Colon (tissue), 2 donors: Measurements from ENCODE around the gene ACBD6.

Experiments used
- FAIRE-seq: peaks from 2 replicates; lab custom pipeline; 2012; peaks lifted over from hg19 to GRCh38; lab: Jason Lieb, UNC
- donor health status: control.
- donor health status: control.

Gene ACBD6

GRCh38 chr1:180369061-180369460, 133.3 kb downstream of the ACBD6 start:
- no peak for FAIRE-seq

DNA sequence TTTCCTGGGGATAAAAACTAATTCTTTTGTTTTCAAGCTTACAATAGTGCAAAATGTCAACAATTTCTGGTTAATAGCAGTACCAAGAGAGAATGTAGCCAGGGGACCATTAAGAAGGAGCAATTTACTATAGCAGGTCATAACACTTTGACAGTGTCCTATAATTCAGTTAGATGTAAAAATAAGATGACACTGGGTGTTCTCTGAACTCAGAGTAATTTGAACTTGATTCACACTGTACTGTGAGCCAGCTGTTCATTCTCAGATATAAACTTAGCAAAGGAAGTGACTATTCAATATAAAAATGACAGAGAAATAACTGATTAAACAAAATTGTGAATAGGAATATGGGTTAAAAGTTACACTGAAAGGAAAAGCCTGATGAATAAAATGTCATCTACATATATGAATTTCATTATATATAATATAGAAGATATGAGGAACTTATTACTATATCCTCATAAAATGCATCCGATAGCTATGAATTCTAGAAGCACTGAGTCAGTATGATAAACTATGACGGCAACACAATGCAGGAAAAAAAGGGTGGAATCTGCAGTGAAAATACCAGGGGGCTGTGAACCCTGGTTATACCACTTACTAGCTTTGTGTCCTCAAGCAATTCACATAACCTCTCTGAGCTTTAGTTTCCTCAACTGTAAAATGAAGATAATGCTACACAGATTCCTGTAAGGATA, 135.9 kb downstream of the ACBD6 start:
- no peak for FAIRE-seq

DNA sequence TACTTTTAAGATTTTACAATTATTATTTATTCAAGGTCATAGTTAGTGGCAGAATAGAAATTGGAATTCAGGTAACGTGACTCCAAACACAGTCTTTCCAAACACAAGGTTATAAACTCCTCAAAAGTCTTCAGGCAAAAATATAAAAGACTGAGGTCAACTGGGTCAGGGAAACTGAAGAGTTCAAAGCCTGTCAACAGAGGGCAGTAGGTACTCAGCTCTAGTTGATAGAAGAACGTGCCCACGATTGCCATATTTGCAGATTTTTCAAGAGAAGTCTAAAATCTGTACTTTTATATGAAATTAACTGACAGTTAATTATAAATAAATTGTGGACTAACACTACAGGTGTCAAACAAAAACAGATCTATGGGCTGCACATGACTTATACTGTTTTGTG, 137.3 kb downstream of the ACBD6 start:
- no peak for FAIRE-seq

DNA sequence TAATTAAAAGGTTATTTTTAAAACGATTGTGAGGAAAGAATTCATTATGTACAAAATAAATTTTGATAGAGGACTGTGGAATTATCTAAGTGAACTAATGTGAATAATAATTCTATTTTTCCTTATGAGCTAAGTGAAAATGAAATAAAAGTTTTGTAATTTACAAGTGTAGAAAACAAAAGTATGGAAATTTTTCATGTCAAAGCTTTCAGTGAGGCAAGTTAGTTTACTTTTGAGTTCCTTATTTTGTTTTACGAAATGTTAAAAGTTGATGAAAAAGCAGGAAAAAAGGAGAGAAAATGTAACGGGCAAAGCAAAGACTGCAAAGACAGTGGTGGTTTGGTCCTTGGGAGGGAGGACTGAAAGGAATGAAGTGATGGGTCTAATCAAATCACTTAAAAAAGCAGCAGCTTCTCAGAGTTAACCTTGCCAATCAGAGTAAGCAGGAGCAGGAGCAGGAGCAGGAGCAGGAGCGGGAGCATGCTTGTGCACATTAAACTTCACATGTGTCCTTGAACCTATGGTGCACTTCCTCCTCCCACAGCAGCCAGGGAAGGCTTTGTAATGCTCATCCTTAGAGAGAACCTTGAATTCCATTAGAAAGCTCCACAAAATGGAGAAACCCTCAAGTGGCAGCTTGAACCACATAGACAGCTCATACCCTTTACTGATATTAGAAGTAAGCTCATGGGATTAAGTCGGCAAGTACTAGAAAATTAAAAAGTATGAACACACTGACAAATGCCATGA, 139.0 kb downstream of the ACBD6 start:
- FAIRE-seq: no peak

- no peak for FAIRE-seq
These were observed 141.9 kb downstream of the ACBD6 start for GRCh38 chr1:180360333-180361075.

DNA sequence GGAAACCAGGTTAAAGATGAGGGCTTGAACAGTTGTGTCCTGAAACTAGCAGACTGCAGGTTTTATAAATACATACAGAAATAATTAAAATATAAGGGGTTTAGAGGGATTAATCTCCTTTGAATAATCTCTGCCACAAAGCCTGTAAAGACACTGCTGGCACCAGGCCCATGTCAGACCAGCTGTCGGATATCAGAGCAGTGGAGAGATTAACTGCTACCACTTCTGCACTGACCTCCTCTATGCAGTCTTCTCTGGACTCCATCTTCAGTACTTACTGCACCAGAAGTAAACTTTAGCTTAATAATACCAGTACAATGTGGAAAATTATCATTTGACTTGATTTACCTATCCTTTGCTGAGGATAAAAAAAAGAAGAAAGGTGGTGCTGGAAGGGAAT, 143.7 kb downstream of the ACBD6 start:
- no peak for FAIRE-seq

- FAIRE-seq: no peak
These were observed 148.4 kb downstream of the ACBD6 start for GRCh38 chr1:180353945-180354344.

DNA sequence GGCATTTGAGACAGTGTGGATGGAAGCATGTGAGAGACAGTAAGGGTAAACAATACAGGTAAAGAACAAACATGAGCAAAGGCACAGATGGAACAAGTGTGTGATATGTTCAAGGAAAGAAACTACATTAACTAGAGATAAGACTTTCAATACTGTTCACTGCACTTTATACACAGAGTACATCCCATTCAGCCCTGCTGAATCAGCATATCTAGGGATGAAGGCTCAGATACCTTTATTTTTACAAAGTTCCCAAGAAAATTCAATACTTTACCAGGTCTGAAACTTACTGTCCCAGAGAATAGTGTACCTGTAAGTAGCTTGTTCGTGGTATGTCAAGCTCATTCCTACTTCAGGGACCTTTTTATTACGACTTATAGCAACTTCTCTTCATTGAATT, 149.8 kb downstream of the ACBD6 start:
- FAIRE-seq: no peak

DNA sequence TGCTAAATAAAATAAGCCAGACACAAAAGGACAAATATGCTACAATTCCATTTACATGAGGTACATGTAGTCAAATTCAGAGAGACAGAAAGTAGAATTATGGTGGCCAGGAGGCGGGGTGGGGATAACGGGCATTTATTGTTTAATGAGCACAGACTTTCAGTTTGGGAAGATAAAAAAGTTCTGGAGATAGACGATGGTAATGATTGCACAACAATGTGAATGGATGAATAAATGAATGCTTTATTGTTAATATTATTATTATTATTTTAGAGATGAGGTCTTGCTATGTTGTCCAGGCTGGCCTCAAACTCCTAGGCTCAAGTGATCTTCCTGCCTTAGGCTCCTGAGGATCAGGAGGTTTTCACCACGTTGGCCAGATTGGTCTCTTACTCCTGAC, 150.4 kb downstream of the ACBD6 start:
- FAIRE-seq: no peak

DNA sequence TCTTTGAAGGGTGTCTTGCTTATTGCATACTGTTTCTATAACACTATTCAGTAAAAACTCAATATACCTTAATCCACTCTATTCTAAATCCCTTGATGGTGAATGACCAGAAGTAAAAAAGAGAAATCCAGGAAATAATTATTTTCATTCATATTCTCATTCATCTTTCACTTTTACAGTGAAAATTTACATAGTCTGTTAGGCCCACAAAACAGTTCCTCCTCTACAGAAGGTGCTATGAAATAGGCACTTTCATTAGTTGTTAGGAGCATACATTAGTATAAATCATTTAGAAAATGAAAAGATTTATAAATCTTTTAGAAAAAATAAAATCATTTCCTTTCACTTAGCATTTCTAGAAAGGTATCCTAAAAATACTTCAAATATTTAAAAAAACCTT, 157.2 kb downstream of the ACBD6 start:
- FAIRE-seq: no peak

GRCh38 chr1:180343921-180344769, 158.2 kb downstream of the ACBD6 start:
- no peak for FAIRE-seq

DNA sequence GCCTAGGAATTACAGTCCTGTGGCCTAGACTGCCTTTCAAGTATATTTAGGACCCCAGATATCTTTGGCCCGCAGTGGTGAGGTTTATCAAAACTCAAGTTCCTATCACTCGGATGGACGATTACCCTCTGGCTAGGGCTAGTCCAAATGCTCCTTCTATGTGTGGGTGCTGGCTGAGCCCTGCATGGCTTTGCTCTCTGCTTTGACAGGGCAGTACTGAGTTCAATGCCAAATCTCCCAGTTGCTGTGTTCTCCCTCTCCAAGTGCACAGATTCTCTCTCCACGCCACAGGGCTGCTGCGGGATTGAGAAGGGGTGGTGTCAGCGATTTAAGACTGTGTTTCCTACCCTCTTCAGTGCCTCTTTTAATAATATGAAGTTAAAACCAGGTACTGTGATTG, 175.3 kb downstream of the ACBD6 start:
- FAIRE-seq: no peak

- no peak for FAIRE-seq
These were observed 189.5 kb downstream of the ACBD6 start for GRCh38 chr1:180312926-180313325.

GRCh38 chr1:180311011-180311730, 191.2 kb downstream of the ACBD6 start:
- FAIRE-seq: no peak

- FAIRE-seq: no peak
These were observed 192.3 kb downstream of the ACBD6 start for GRCh38 chr1:180310095-180310494.

DNA sequence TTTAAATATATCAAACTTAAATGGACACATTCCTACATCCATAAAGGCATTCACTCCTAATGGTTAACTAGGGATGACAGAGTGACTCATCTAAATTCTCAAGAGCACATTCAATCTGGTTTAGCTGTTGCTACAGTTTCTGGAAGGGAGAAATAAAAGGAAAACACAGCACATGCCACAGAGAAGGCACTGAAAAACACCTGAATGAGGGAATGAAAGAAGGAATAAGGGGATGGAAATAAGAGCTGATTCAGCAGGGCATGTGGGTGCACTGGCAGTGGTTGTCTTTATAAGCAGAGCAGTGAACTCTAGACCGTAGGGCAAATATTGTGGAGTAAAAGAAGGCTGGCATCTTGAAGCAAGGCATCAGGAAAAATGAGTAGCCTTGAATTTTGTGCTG, 193.0 kb downstream of the ACBD6 start:
- no peak for FAIRE-seq

- no peak for FAIRE-seq
These were observed 201.1 kb downstream of the ACBD6 start for GRCh38 chr1:180301135-180301742.

- FAIRE-seq: no peak
These were observed 202.7 kb downstream of the ACBD6 start for GRCh38 chr1:180299479-180300221.

DNA sequence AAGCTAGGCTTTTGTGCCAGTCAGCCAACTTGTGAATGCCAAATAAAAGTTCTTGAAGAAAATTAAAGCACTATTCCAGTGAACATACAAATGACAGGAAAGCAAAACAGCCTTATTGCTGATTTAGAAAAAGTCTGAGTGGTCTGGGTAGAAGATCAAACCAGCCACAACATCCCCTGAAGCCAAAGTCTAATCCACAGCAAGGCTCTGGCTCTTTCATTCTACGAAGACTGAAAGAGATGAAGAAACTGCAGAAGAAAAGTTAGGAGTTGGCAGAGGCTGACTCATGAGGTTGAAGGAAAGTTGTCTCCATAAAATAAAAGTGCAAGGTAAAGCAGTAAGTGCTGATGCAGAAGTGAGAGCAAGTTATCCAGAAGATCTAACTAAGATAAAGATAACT, 206.4 kb downstream of the ACBD6 start:
- FAIRE-seq: no peak

DNA sequence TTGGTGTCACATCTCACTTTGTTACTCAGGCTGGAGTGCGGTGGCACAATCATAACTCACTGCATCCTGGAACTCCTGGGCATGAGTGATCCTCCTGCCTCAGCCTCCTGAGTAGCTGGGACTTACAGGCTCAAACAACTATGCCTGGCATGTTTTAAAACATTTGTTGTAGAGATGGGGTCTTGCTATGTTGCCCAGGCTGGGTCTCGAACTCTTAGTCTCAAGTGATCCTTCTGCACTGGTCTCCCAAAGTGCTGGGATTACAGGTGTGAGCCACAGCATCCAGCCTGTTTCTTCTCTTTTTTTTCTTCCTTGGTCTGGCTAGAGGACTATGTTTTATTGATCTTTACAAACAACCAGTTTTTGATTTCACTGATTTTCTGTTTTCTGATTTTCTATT, 207.7 kb downstream of the ACBD6 start:
- no peak for FAIRE-seq
